Liver (tissue), 9 donors: ENCODE results near the gene RRAGC. TPM values are rescaled to one million over a fixed set of nuclear protein-coding genes. Genes with fewer than 3 reads are reported as not detected.

ENCODE experiments used
- DNase-seq: peaks from one replicate; pipeline ENCODE4 v3.0.0-alpha.2; 2017; ENCODE audit warnings: low spot score
- H3K27ac ChIP-seq, 2 donors: one replicate each; pipeline ENCODE4 v1.7.0; 2013; ENCODE audit warnings: inconsistent platforms in 2 of 2, low read length in 2 of 2, control low read depth in 1 of 2, low read depth in 1 of 2, mild to moderate bottlenecking in 1 of 2
- H3K27me3 ChIP-seq, 4 donors: one replicate each; pipeline versions ENCODE4 v1.6.1 to v1.7.0; 2013; ENCODE audit warnings: low read length in 3 of 4, inconsistent platforms in 1 of 4, mild to moderate bottlenecking in 1 of 4, moderate library complexity in 1 of 4; ENCODE audit not compliant: control insufficient read depth in 4 of 4, insufficient read depth in 4 of 4
- H3K36me3 ChIP-seq, 4 donors: one replicate each; pipeline versions ENCODE4 v1.6.1 to v1.7.0; 2013; ENCODE audit warnings: low read length in 3 of 4, mild to moderate bottlenecking in 3 of 4, low read depth in 1 of 4, moderate library complexity in 1 of 4; ENCODE audit not compliant: control insufficient read depth in 4 of 4, insufficient read depth in 3 of 4
- H3K4me1 ChIP-seq, 4 donors: one replicate each; pipeline versions ENCODE4 v1.6.1 to v1.7.0; 2013; ENCODE audit warnings: low read length in 3 of 4, mild to moderate bottlenecking in 3 of 4, moderate library complexity in 1 of 4; ENCODE audit not compliant: control insufficient read depth in 4 of 4, insufficient read depth in 4 of 4
- H3K4me3 ChIP-seq, 3 donors: one replicate each; pipeline versions ENCODE4 v1.6.1 to v1.7.0; 2013; ENCODE audit warnings: low read length in 3 of 3, control low read depth in 1 of 3, low read depth in 1 of 3, mild to moderate bottlenecking in 1 of 3
- H3K9ac ChIP-seq, 2 donors: one replicate each; pipeline ENCODE4 v1.7.0; 2013; ENCODE audit warnings: low read length in 2 of 2, mild to moderate bottlenecking in 2 of 2, moderate library complexity in 2 of 2, control low read depth in 1 of 2, low read depth in 1 of 2
- H3K9me3 ChIP-seq, 4 donors: one replicate each; pipeline versions ENCODE4 v1.6.1 to v1.7.0; 2013; ENCODE audit warnings: low read length in 3 of 4; ENCODE audit not compliant: control insufficient read depth in 4 of 4
- EGR1 ChIP-seq, 2 donors: IDR thresholded peaks; 2 replicates each; pipeline ENCODE4 v1.6.1; 2016 to 2018; ENCODE audit warnings: antibody characterized with exemption in 2 of 2, low read depth in 2 of 2
- FOXA1 ChIP-seq: IDR thresholded peaks from 2 replicates; pipeline ENCODE4 v1.6.1; 2016; ENCODE audit warnings: antibody characterized with exemption
- HNF4G ChIP-seq: IDR thresholded peaks from 2 replicates; pipeline ENCODE4 v1.6.1; 2016; ENCODE audit warnings: antibody characterized with exemption
- JUND ChIP-seq, 2 donors: IDR thresholded peaks; 2 replicates each; pipeline ENCODE4 v1.6.1; 2016; ENCODE audit warnings: antibody characterized with exemption in 2 of 2
- NR2F2 ChIP-seq: IDR thresholded peaks from 2 replicates; pipeline ENCODE4 v1.6.1; 2016; ENCODE audit warnings: antibody characterized with exemption
- RXRA ChIP-seq, 2 donors: IDR thresholded peaks; 2 replicates each; pipeline ENCODE4 v1.6.1; 2017 to 2018; ENCODE audit warnings: antibody characterized with exemption in 2 of 2, mild to moderate bottlenecking in 1 of 2
- SP1 ChIP-seq: IDR thresholded peaks from 2 replicates; pipeline ENCODE4 v1.6.1; 2018; ENCODE audit warnings: antibody characterized with exemption, mild to moderate bottlenecking
- WGBS: extraction: QIAGEN DNeasy Blood & Tissue Kit; methylation state at CpG from one replicate; pipeline ENCODE4 v1.1.7; 2013; 5-methylcytosine and 5-hydroxymethylcytosine counted together
- polyA plus RNA-seq, 2 donors: library from polyadenylated mRNA; stranded (reverse) in 1 of 2; unstranded in 1 of 2; fragments of 200-250 nt in 1 of 2; fragments of >200 nt in 1 of 2; fragmentation: Nextera tagmentation in 1 of 2; extraction: Ambion mirVana in 1 of 2; gene quantifications; one replicate each; pipeline versions ENCODE4 v1.2.1 to v1.2.3, GENCODE V29; 2013 to 2015
- total RNA-seq, 2 donors: library from RNA; depleted of rRNA; stranded (reverse); fragments of >200 nt; gene quantifications; one replicate each; pipeline ENCODE4 v1.2.3, GENCODE V29; 2014
- TF ChIP-seq, protein P1 (sequence below): fragments of 150-350 bp; IDR thresholded peaks from 2 replicates; pipeline ENCODE4 v1.5.1; 2017; ENCODE audit warnings: improper control_type of control experiment, low read depth, low read length; ENCODE audit not compliant: missing input control
- TF ChIP-seq, protein P2 (sequence below): IDR thresholded peaks from 2 replicates; pipeline ENCODE4 v1.6.1; 2016; ENCODE audit warnings: antibody characterized with exemption
- TF ChIP-seq, protein P3 (sequence below): IDR thresholded peaks from 2 replicates; pipeline ENCODE4 v1.6.1; 2016; ENCODE audit warnings: antibody characterized with exemption, mild to moderate bottlenecking
- donor health status: healthy.
- donor health status: healthy.
- donor health status: healthy.
- donor health status: healthy.
- donor health status: healthy.

Gene RRAGC
- total and polyA plus RNA-seq, 4 donors: 6.6 to 10.1 (median 7.2) TPM

DNA sequence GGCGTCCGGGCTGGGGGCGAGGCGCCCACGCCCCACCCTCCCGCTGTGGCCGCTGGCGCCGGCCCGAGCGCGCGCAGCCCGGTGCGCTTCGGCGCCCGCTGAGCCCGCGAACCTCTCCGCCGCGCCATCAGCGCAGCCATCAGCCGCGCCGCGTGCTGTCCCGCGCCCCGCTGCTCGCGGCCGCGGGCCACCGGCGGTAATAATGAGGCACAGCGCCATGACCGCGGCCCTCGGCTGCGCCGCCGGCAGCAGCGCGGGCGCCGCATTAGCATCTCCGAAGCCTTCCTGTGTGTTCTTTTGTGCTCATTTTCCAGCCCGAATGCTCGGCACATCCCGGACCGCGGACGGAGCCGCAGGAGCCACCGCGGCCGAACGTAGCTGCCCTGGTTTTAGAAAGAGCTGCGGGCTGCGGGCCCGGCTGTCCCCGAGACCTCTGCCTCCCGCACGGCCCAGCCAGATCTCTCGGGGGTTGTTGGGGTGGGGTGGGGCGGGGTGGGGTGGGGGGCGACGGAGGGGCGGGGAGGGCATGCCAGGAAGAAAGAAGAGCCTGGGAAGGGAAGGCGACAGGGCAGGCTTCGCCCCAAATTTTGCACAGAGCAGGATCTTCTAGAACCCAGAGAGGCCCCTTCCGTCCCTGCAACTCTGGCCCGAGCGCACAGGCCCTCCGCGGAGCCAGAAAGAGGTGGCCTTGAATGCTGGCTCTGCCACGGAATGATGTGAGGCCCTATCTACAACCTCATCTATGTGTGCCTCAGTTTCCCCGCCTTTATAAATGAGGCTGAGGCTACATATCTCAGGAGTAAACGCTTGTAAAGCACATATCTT lies 55.3 kb downstream of the RRAGC start:
- Histone ChIP-seq H3K4me3 (peak overlapping the region in 1 of 3 donors; percentile 39), H3K9me3 (peaks cover 0 to 2% (median under 1%) of the 10 kb centered on the region in 4 donors), H3K4me1 (peaks cover 5 to 7% (median 5%) of the 10 kb centered on the region in 4 donors), H3K36me3 (no peaks in the 10 kb centered on the region), H3K27me3 (peaks cover 0 to 18% (median 6%) of the 10 kb centered on the region in 4 donors), H3K27ac (no peak overlapping the region), H3K9ac (no peak overlapping the region)
- TF ChIP-seq, protein P1, sequence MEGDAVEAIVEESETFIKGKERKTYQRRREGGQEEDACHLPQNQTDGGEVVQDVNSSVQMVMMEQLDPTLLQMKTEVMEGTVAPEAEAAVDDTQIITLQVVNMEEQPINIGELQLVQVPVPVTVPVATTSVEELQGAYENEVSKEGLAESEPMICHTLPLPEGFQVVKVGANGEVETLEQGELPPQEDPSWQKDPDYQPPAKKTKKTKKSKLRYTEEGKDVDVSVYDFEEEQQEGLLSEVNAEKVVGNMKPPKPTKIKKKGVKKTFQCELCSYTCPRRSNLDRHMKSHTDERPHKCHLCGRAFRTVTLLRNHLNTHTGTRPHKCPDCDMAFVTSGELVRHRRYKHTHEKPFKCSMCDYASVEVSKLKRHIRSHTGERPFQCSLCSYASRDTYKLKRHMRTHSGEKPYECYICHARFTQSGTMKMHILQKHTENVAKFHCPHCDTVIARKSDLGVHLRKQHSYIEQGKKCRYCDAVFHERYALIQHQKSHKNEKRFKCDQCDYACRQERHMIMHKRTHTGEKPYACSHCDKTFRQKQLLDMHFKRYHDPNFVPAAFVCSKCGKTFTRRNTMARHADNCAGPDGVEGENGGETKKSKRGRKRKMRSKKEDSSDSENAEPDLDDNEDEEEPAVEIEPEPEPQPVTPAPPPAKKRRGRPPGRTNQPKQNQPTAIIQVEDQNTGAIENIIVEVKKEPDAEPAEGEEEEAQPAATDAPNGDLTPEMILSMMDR: no peak
- TF ChIP-seq FOXA1: no peak
- no peak for TF ChIP-seq HNF4G
- no peak for TF ChIP-seq RXRA (IDR thresholded peaks at IDR 0.05)
- no peak for TF ChIP-seq EGR1 (IDR thresholded peaks at IDR 0.05; ENCODE audit: low read depth in 2 of 2)
- TF ChIP-seq, protein P2, sequence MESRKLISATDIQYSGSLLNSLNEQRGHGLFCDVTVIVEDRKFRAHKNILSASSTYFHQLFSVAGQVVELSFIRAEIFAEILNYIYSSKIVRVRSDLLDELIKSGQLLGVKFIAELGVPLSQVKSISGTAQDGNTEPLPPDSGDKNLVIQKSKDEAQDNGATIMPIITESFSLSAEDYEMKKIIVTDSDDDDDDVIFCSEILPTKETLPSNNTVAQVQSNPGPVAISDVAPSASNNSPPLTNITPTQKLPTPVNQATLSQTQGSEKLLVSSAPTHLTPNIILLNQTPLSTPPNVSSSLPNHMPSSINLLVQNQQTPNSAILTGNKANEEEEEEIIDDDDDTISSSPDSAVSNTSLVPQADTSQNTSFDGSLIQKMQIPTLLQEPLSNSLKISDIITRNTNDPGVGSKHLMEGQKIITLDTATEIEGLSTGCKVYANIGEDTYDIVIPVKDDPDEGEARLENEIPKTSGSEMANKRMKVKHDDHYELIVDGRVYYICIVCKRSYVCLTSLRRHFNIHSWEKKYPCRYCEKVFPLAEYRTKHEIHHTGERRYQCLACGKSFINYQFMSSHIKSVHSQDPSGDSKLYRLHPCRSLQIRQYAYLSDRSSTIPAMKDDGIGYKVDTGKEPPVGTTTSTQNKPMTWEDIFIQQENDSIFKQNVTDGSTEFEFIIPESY: no peak
- no peak for TF ChIP-seq JUND (IDR thresholded peaks at IDR 0.05)
- TF ChIP-seq NR2F2: no peak
- WGBS: 4% methylated on average over 81 of the region's 81 CpGs
- DNase-seq: no peak

DNA sequence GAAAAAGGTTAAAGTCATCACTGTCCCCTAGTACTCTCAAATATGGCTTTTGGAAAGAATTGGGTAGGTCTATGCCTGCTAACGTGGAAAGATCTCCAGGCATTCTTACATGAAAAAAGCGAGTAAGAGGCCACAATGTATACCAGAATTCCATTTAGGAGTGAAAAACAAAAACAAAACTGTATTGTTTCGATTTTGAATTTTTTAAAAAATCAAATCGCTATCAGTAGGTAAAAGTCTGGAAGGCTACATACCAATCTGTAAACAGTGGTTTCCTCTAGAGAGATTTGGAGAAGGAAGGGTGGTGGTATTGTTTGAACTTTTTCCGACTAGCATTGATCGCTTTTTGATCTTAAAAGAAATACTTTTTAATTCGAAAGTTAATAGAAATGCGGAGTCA lies 55.9 kb downstream of the RRAGC start:
- H3K9me3 ChIP-seq: peaks cover 0 to 4% (median under 1%) of the 10 kb centered on the region in 4 donors
- WGBS: 17% methylated on average over 8 of the region's 8 CpGs
- TF ChIP-seq, protein P3, sequence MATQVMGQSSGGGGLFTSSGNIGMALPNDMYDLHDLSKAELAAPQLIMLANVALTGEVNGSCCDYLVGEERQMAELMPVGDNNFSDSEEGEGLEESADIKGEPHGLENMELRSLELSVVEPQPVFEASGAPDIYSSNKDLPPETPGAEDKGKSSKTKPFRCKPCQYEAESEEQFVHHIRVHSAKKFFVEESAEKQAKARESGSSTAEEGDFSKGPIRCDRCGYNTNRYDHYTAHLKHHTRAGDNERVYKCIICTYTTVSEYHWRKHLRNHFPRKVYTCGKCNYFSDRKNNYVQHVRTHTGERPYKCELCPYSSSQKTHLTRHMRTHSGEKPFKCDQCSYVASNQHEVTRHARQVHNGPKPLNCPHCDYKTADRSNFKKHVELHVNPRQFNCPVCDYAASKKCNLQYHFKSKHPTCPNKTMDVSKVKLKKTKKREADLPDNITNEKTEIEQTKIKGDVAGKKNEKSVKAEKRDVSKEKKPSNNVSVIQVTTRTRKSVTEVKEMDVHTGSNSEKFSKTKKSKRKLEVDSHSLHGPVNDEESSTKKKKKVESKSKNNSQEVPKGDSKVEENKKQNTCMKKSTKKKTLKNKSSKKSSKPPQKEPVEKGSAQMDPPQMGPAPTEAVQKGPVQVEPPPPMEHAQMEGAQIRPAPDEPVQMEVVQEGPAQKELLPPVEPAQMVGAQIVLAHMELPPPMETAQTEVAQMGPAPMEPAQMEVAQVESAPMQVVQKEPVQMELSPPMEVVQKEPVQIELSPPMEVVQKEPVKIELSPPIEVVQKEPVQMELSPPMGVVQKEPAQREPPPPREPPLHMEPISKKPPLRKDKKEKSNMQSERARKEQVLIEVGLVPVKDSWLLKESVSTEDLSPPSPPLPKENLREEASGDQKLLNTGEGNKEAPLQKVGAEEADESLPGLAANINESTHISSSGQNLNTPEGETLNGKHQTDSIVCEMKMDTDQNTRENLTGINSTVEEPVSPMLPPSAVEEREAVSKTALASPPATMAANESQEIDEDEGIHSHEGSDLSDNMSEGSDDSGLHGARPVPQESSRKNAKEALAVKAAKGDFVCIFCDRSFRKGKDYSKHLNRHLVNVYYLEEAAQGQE: no peak
- TF ChIP-seq NR2F2 (no peak), SP1 (no peak)
- H3K4me1 ChIP-seq: peaks cover 5 to 7% (median 5%) of the 10 kb centered on the region in 4 donors
- peak overlapping the region in 1 of 3 donors; percentile 39 for H3K4me3 ChIP-seq
- no peak overlapping the region for H3K27ac ChIP-seq
- peaks cover 0 to 18% (median 6%) of the 10 kb centered on the region in 4 donors for H3K27me3 ChIP-seq
- no peak for DNase-seq
- no peak overlapping the region for H3K9ac ChIP-seq
- H3K36me3 ChIP-seq: no peaks in the 10 kb centered on the region
